GM12878 (cell line): ENCODE data around the gene FAM228B.

Experiments used
- POLR2AphosphoS5 ChIP-seq: IDR thresholded peaks from 2 replicates; pipeline ENCODE4 v1.6.1; 2011; ENCODE audit warnings: mild to moderate bottlenecking, low read length, inconsistent platforms
- TF ChIP-seq, protein P1 (sequence below): fragments of 450-650 bp; IDR thresholded peaks from 2 replicates; pipeline ENCODE4 v1.6.1; 2016; ENCODE audit warnings: mild to moderate bottlenecking

- TF ChIP-seq, protein P1, sequence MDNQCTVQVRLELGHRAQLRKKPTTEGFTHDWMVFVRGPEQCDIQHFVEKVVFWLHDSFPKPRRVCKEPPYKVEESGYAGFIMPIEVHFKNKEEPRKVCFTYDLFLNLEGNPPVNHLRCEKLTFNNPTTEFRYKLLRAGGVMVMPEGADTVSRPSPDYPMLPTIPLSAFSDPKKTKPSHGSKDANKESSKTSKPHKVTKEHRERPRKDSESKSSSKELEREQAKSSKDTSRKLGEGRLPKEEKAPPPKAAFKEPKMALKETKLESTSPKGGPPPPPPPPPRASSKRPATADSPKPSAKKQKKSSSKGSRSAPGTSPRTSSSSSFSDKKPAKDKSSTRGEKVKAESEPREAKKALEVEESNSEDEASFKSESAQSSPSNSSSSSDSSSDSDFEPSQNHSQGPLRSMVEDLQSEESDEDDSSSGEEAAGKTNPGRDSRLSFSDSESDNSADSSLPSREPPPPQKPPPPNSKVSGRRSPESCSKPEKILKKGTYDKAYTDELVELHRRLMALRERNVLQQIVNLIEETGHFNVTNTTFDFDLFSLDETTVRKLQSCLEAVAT: peak; percentile 76; the same call in 1 of the 2 replicates
- TF ChIP-seq POLR2AphosphoS5: peak; percentile 95
Observed at GRCh38 chr2:24075915-24076848, 47.1 kb upstream of the FAM228B start, which contains the start of gene SF3B6.
